KMS-11 (cell line): ENCODE measurements around the gene STH.
"Not testable (repeated sequence)": the region's sequence is repeated elsewhere in the genome, so short reads cannot be mapped to it uniquely, and the experiment has no call there.

Experiments used
- H2AFZ ChIP-seq: fragments of 200-600 bp; sonication (generic); 2 replicates; pipeline ENCODE4 v1.6.1; 2016; ENCODE audit warnings: antibody characterized with exemption, mixed run types, low read depth
- H3K27ac ChIP-seq: fragments of 200-600 bp; sonication (generic); 2 replicates; pipeline ENCODE4 v1.6.1; 2016; ENCODE audit warnings: mild to moderate bottlenecking, mixed run types
- H3K27me3 ChIP-seq: fragments of 200-600 bp; sonication (generic); 2 replicates; pipeline ENCODE4 v1.6.1; 2017; ENCODE audit warnings: mild to moderate bottlenecking, low read depth, mixed run types, moderate library complexity; ENCODE audit not compliant: insufficient read depth
- H3K36me3 ChIP-seq: fragments of 200-600 bp; sonication (generic); 2 replicates; pipeline ENCODE4 v1.6.1; 2017; ENCODE audit warnings: mild to moderate bottlenecking, mixed run types; ENCODE audit not compliant: insufficient read depth
- H3K4me1 ChIP-seq: fragments of 200-600 bp; sonication (generic); 2 replicates; pipeline ENCODE4 v1.6.1; 2016; ENCODE audit warnings: mild to moderate bottlenecking, low read depth, mixed run types; ENCODE audit not compliant: poor library complexity, severe bottlenecking
- H3K4me2 ChIP-seq: fragments of 200-600 bp; sonication (generic); 2 replicates; pipeline ENCODE4 v1.7.0; 2016; ENCODE audit warnings: mild to moderate bottlenecking, mixed run types
- H3K4me3 ChIP-seq: fragments of 200-600 bp; sonication (generic); IDR thresholded peaks from 2 replicates; pipeline ENCODE4 v1.6.1; 2017; ENCODE audit warnings: low read depth, low read length, mixed read lengths; ENCODE audit not compliant: insufficient read depth
- H3K79me2 ChIP-seq: fragments of 200-600 bp; sonication (generic); 2 replicates; pipeline ENCODE4 v1.6.1; 2016; ENCODE audit warnings: low read depth, mixed run types; ENCODE audit not compliant: insufficient read depth
- H3K9ac ChIP-seq: fragments of 200-600 bp; sonication (generic); 2 replicates; pipeline ENCODE4 v1.6.1; 2016; ENCODE audit warnings: mild to moderate bottlenecking, mixed run types
- H4K20me1 ChIP-seq: fragments of 200-600 bp; sonication (generic); 2 replicates; pipeline ENCODE4 v1.6.1; 2016; ENCODE audit warnings: mild to moderate bottlenecking, mixed run types; ENCODE audit not compliant: insufficient read depth
- TF ChIP-seq, protein P1 (sequence below): fragments of 200-600 bp; sonication (generic); conservative IDR thresholded peaks from 2 replicates; pipeline ENCODE4 v1.6.1; 2017; ENCODE audit warnings: low read depth, mild to moderate bottlenecking, antibody characterized with exemption, low read length, moderate library complexity, mixed read lengths

The STH gene

DNA sequence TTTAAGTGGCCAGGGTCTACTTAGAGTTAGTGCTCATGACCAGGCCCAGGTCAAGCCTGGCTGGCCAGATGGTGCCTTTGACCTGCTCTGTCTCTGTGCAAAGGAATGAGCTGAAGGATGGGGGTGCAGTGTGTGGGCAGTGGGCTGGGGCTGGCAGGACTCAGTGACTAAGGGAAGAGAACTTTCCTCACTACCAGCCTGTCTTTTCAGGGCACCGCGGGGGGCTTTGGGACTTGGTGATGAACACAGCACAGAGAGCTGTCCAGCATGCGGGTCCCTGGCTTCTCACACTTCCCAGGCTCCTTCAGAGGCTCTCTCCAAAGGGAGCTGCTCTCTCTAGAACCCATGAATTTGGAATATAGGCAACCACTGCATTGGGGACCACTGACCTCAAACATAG is 43.0 kb upstream of the STH start:
- TF ChIP-seq, protein P1, sequence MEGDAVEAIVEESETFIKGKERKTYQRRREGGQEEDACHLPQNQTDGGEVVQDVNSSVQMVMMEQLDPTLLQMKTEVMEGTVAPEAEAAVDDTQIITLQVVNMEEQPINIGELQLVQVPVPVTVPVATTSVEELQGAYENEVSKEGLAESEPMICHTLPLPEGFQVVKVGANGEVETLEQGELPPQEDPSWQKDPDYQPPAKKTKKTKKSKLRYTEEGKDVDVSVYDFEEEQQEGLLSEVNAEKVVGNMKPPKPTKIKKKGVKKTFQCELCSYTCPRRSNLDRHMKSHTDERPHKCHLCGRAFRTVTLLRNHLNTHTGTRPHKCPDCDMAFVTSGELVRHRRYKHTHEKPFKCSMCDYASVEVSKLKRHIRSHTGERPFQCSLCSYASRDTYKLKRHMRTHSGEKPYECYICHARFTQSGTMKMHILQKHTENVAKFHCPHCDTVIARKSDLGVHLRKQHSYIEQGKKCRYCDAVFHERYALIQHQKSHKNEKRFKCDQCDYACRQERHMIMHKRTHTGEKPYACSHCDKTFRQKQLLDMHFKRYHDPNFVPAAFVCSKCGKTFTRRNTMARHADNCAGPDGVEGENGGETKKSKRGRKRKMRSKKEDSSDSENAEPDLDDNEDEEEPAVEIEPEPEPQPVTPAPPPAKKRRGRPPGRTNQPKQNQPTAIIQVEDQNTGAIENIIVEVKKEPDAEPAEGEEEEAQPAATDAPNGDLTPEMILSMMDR: no peak
- Histone ChIP-seq H2AFZ (no peak overlapping the region), H3K4me3 (no peak overlapping the region), H3K36me3 (no peaks in the 10 kb centered on the region), H3K9ac (no peak overlapping the region), H3K27me3 (no peaks in the 10 kb centered on the region), H3K4me2 (no peak overlapping the region), H3K79me2 (no peaks in the 10 kb centered on the region), H3K27ac (no peak overlapping the region), H3K4me1 (no peaks in the 10 kb centered on the region), H4K20me1 (no peaks in the 10 kb centered on the region)

DNA sequence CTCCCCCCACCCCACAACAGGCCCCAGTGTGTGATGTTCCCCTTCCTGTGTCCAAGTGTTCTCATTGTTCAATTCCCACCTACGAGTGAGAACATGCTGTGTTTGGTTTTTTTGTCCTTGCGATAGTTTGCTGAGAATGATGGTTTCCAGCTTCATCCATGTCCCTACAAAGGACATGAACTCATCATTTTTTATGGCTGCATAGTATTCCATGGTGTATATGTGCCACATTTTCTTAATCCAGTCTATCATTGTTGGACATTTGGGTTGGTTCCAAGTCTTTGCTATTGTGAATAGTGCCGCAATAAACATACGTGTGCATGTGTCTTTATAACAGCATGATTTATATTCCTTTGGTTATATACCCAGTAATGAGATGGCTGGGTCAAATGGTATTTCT is 42.3 kb upstream of the STH start:
- H2AFZ ChIP-seq, H3K4me1 ChIP-seq, H3K27ac ChIP-seq, H3K27me3 ChIP-seq, H4K20me1 ChIP-seq, H3K4me2 ChIP-seq, H3K9ac ChIP-seq, H3K4me3 ChIP-seq, H3K36me3 ChIP-seq, H3K79me2 ChIP-seq: not testable (repeated sequence)

- H3K9ac ChIP-seq: no peak overlapping the region
- H3K4me3 ChIP-seq: no peak overlapping the region
- no peaks in the 10 kb centered on the region for H3K4me1 ChIP-seq
- H4K20me1 ChIP-seq: no peaks in the 10 kb centered on the region
- H3K36me3 ChIP-seq: no peaks in the 10 kb centered on the region
- H3K27me3 ChIP-seq: no peaks in the 10 kb centered on the region
- H3K27ac ChIP-seq: no peak overlapping the region
- no peak overlapping the region for H2AFZ ChIP-seq
- TF ChIP-seq, protein P1: no peak
- H3K4me2 ChIP-seq: no peak overlapping the region
- H3K79me2 ChIP-seq: no peaks in the 10 kb centered on the region
Observed at GRCh38 chr17:45958307-45958706, 40.7 kb upstream of the STH start.

DNA sequence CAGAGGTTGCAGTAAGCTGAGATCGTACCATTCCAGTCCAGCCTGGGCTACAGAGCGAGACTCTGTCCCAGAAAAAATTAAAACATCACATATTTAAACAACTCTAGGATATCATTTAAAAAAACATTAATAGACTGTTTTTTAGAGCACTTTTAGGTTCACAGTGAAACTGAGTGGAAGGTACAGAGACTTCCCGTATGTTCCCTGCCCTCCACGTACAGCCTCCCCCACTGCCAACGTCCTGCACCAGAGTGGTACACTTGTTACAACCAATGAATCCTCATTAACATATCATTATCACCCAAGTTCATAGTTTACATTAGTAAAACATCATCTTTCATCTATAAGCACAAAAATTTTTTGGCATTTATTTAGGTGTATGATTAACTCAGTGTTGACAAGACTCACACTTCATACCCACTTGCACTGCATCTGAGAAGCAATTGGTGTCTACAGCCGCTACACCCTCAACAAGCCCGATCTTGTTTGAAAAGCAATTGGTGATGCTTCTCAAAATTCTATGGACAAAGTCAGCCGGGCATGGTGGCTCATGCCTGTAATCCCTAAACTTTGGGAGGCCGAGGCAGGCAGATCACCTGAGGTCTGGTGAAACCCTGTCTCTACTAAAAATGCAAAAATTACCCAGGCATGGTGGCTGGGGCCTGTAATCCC is 39.9 kb upstream of the STH start:
- TF ChIP-seq, protein P1: no peak
- H3K4me3 ChIP-seq: no peak overlapping the region
- no peak overlapping the region for H2AFZ ChIP-seq
- no peaks in the 10 kb centered on the region for H4K20me1 ChIP-seq
- no peak overlapping the region for H3K27ac ChIP-seq
- no peaks in the 10 kb centered on the region for H3K4me1 ChIP-seq
- H3K36me3 ChIP-seq: no peaks in the 10 kb centered on the region
- no peaks in the 10 kb centered on the region for H3K27me3 ChIP-seq
- no peak overlapping the region for H3K4me2 ChIP-seq
- H3K9ac ChIP-seq: no peak overlapping the region
- H3K79me2 ChIP-seq: no peaks in the 10 kb centered on the region

DNA sequence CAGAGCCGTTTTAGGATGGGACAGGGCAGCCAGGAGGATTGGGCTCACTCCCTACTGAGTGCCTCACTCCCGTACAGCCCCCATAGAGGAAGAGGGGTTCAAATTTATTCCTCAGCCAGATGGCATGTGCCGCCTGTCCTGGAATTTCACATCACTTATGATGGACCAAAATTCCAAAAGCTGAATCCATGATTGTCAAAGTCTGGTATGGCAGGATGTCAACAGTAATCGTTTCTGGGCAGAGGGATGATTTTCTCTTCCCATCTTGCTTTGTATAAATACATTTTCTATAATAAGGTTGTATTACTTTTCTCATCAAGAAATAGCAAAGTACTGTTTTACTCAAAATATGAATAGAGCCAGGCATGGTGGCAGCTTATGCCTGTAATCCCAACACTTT is 38.7 kb upstream of the STH start:
- Histone ChIP-seq H3K27ac (no peak overlapping the region), H3K79me2 (no peaks in the 10 kb centered on the region), H4K20me1 (no peaks in the 10 kb centered on the region), H3K9ac (no peak overlapping the region), H3K4me2 (no peak overlapping the region), H3K4me3 (no peak overlapping the region), H3K4me1 (no peaks in the 10 kb centered on the region), H3K36me3 (no peaks in the 10 kb centered on the region), H2AFZ (no peak overlapping the region), H3K27me3 (no peaks in the 10 kb centered on the region)
- TF ChIP-seq, protein P1: no peak
